A549 (cell line): Measurements from ENCODE around the gene RARB.

Experiments
- ESRRA ChIP-seq: fragments of 150-350 bp; IDR thresholded peaks from 2 replicates; pipeline ENCODE4 v1.6.1; 2014; ENCODE audit warnings: mild to moderate bottlenecking, low read length, borderline replicate concordance
- RAD21 ChIP-seq, 2 experiments: fragments of >200 bp in 1 of 2; sonication (Bioruptor Twin) in 1 of 2; formaldehyde crosslinking in 1 of 2; IDR thresholded peaks in 1 of 2; conservative IDR thresholded peaks in 1 of 2; 2 replicates in 1 of 2; 3 replicates in 1 of 2; pipeline ENCODE4 v1.6.1; 2012 to 2018; ENCODE audit warnings: inconsistent platforms in 1 of 2
- SMC3 ChIP-seq: fragments of >200 bp; sonication (Bioruptor Twin); formaldehyde crosslinking; IDR thresholded peaks from 3 replicates; pipeline ENCODE4 v1.6.1; 2018; ENCODE audit warnings: inconsistent platforms
- TF ChIP-seq, protein P1 (sequence below): fragments of >200 bp; sonication (Bioruptor Twin); formaldehyde crosslinking; IDR thresholded peaks from 3 replicates; pipeline ENCODE4 v1.5.1; 2016

DNA sequence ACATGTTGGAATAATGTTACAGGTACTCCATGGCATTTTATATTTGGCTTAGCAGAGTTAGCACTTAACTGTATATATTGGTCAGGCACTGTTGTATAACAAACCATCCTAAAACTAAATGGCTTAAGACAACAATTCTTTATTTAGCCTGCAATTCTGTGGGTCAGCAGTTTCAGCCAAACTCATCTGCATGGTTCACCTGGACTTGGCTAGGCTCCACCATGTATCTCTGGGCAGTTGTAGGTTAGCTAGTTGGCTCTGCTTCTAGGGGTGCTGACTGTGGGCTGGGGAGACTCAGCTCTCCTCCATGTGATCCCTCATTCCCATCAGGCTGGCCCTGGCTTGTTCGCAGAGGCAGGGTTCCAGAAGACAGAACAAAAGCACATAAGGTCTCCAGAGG is 34.4 kb downstream of the RARB start:
- TF ChIP-seq, protein P1, sequence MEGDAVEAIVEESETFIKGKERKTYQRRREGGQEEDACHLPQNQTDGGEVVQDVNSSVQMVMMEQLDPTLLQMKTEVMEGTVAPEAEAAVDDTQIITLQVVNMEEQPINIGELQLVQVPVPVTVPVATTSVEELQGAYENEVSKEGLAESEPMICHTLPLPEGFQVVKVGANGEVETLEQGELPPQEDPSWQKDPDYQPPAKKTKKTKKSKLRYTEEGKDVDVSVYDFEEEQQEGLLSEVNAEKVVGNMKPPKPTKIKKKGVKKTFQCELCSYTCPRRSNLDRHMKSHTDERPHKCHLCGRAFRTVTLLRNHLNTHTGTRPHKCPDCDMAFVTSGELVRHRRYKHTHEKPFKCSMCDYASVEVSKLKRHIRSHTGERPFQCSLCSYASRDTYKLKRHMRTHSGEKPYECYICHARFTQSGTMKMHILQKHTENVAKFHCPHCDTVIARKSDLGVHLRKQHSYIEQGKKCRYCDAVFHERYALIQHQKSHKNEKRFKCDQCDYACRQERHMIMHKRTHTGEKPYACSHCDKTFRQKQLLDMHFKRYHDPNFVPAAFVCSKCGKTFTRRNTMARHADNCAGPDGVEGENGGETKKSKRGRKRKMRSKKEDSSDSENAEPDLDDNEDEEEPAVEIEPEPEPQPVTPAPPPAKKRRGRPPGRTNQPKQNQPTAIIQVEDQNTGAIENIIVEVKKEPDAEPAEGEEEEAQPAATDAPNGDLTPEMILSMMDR, result no peak
- TF ChIP-seq RAD21 (conservative IDR thresholded peaks at IDR 0.05 in 1 of 2, IDR thresholded peaks at IDR 0.05 in 1 of 2) (no peak), SMC3 (no peak), ESRRA (no peak)
